Naive thymus-derived CD4-positive, alpha-beta T cell (primary cell): ENCODE measurements around the gene OPRM1. TPM values are rescaled to one million over a fixed set of nuclear protein-coding genes. Genes with fewer than 3 reads are reported as not detected.
"Not testable (repeated sequence)": the region's sequence is repeated elsewhere in the genome, so short reads cannot be mapped to it uniquely, and the experiment has no call there.

Source experiments
- ATAC-seq: fragments of 150-1000 bp; cut with Tn5 transposase; 2 replicates; pipeline ENCODE4 v1.10.0; 2021; ENCODE audit warnings: mild to moderate bottlenecking, moderate library complexity
- CTCF ChIA-PET: fragments of 350-600 bp; sonication (Branson Sonifier 250); formaldehyde crosslinking; loops from one replicate; lab custom pipeline; 2021; ENCODE audit warnings: antibody characterized with exemption; lab: Charles Lee
- POLR2A ChIA-PET: fragments of 350-600 bp; sonication (Branson Sonifier 250); formaldehyde crosslinking; loops from one replicate; lab custom pipeline; 2021; ENCODE audit warnings: antibody characterized with exemption, inconsistent platforms; lab: Charles Lee
- DNase-seq, 9 donors: peaks; one replicate each; pipeline versions ENCODE4 v3.0.0 to v3.0.0-alpha.2; 2020 to 2022; ENCODE audit warnings: mixed read lengths in 1 of 9
- H3K27ac ChIP-seq: one replicate; pipeline ENCODE4 v1.7.0; 2013; ENCODE audit warnings: mild to moderate bottlenecking, low read depth, low read length, moderate library complexity
- H3K27me3 ChIP-seq, 2 donors: one replicate each; pipeline ENCODE4 v1.7.0; 2013; ENCODE audit warnings: low read length in 2 of 2, mild to moderate bottlenecking in 2 of 2, moderate library complexity in 2 of 2; ENCODE audit not compliant: control insufficient read depth in 2 of 2, insufficient read depth in 2 of 2
- H3K36me3 ChIP-seq, 3 experiments: 1 replicate in 2 of 3; 2 replicates in 1 of 3; pipeline ENCODE4 v1.7.0; 2013; ENCODE audit warnings: low read length in 3 of 3, mild to moderate bottlenecking in 3 of 3, moderate library complexity in 1 of 3; ENCODE audit not compliant: insufficient read depth in 3 of 3, control insufficient read depth in 2 of 3
- H3K4me1 ChIP-seq, 2 donors: one replicate each; pipeline ENCODE4 v1.7.0; 2013; ENCODE audit warnings: low read length in 2 of 2, mild to moderate bottlenecking in 2 of 2, moderate library complexity in 1 of 2; ENCODE audit not compliant: control insufficient read depth in 2 of 2, insufficient read depth in 2 of 2
- H3K4me3 ChIP-seq: 2 replicates; pipeline ENCODE4 v1.7.0; 2013; ENCODE audit warnings: mild to moderate bottlenecking, low read length
- H3K9me3 ChIP-seq, 3 experiments: 1 replicate in 2 of 3; 2 replicates in 1 of 3; pipeline ENCODE4 v1.7.0; 2013; ENCODE audit warnings: low read length in 3 of 3; ENCODE audit not compliant: control insufficient read depth in 2 of 3
- H3K27ac Mint-ChIP-seq, 9 donors: one replicate each; pipeline ENCODE4 v1.8.0; 2020 to 2022; ENCODE audit warnings: mixed read lengths in 9 of 9, mild to moderate bottlenecking in 8 of 9, moderate library complexity in 5 of 9, inconsistent platforms in 2 of 9
- H3K27me3 Mint-ChIP-seq, 5 donors: one replicate each; pipeline ENCODE4 v1.8.0; 2021 to 2022; ENCODE audit warnings: mixed read lengths in 5 of 5, mild to moderate bottlenecking in 1 of 5
- H3K36me3 Mint-ChIP-seq, 5 donors: one replicate each; pipeline ENCODE4 v1.8.0; 2020 to 2022; ENCODE audit warnings: mixed read lengths in 5 of 5, mild to moderate bottlenecking in 3 of 5, inconsistent platforms in 1 of 5
- H3K4me1 Mint-ChIP-seq, 7 donors: one replicate each; pipeline ENCODE4 v1.8.0; 2020 to 2022; ENCODE audit warnings: mixed read lengths in 7 of 7, mild to moderate bottlenecking in 3 of 7, inconsistent platforms in 1 of 7
- H3K4me3 Mint-ChIP-seq, 10 donors: one replicate each; pipeline ENCODE4 v1.8.0; 2020 to 2022; ENCODE audit warnings: mild to moderate bottlenecking in 10 of 10, mixed read lengths in 10 of 10, moderate library complexity in 6 of 10, inconsistent platforms in 2 of 10
- H3K9me3 Mint-ChIP-seq, 11 donors: one replicate each; pipeline ENCODE4 v1.8.0; 2020 to 2022; ENCODE audit warnings: mixed read lengths in 11 of 11, mild to moderate bottlenecking in 4 of 11, inconsistent platforms in 1 of 11, moderate library complexity in 1 of 11
- intact Hi-C, 2 donors: fragments of 100-400 bp; cut with micrococcal nuclease; formaldehyde crosslinking; loops; one replicate each; pipeline ENCODE4 v1.15.1; 2023
- polyA plus RNA-seq, 2 donors: library from polyadenylated mRNA; unstranded; fragments of 300-500 nt; fragmentation: Illumina TruSeq; gene quantifications; one replicate each; pipeline ENCODE4 v1.2.3, GENCODE V29; 2021
- total RNA-seq, 6 experiments: library from RNA in 5 of 6; stranded (reverse) in 5 of 6; gene quantifications; 1 replicate in 5 of 6; 2 replicates in 1 of 6; pipeline ENCODE4 v1.2.3 and lab custom pipeline; 2021 to 2026

OPRM1 gene
- total and polyA plus RNA-seq, 7 experiments from 2014 or later = not detected

- Histone ChIP-seq H3K27ac (no peak overlapping the region), H3K36me3 (peaks cover 5 to 42% (median 7%) of the 10 kb centered on the region in 3 experiments), H3K9me3 (no peaks in the 10 kb centered on the region), H3K27me3 (no peaks in the 10 kb centered on the region), H3K4me1 (peaks cover 0 to 13% of the 10 kb centered on the region in 2 donors), H3K4me3 (no peak overlapping the region)
- H3K27me3 Mint-ChIP-seq = no peaks in the 10 kb centered on the region
- ChIA-PET POLR2A (interaction anchor here (0.7 to 1.0 kb wide), 3 partner anchors 9 to 177 kb away, joined by 3 to 4 read pairs (median 3); no protein-coding TSS in a partner anchor), CTCF (interaction anchor here (0.6 to 1.2 kb wide), 3 partner anchors 22 to 79 kb away, joined by 3 to 5 read pairs (median 4); no protein-coding TSS in a partner anchor)
- peak overlapping the region in 2 of 10 donors; percentile 28 to 41 for H3K4me3 Mint-ChIP-seq
- intact Hi-C loops = loop anchor here in 1 of 2 donors (2.0 kb wide), 2 partner anchors 13 to 17 kb away; no protein-coding TSS in a partner anchor
- no peak for DNase-seq
- H3K4me1 Mint-ChIP-seq = peaks cover 14 to 94% (median 85%) of the 10 kb centered on the region in 7 donors
- H3K36me3 Mint-ChIP-seq = peaks cover 24 to 85% (median 65%) of the 10 kb centered on the region in 5 donors
- peak overlapping the region in 6 of 9 donors; percentile 22 to 80 (median 64) for H3K27ac Mint-ChIP-seq
- ATAC-seq = no peak
- peaks cover 0 to 13% (median 3%) of the 10 kb centered on the region in 11 donors for H3K9me3 Mint-ChIP-seq
Observed at GRCh38 chr6:154197196-154197860, 158.3 kb downstream of the OPRM1 start.

GRCh38 chr6:154201688-154202087 lies 162.6 kb downstream of the OPRM1 start:
- DNase-seq, intact Hi-C loops, H3K9me3 Mint-ChIP-seq, POLR2A ChIA-PET, CTCF ChIA-PET, ATAC-seq, H3K4me3 Mint-ChIP-seq, H3K27ac ChIP-seq, H3K4me3 ChIP-seq, H3K27me3 ChIP-seq, H3K9me3 ChIP-seq, H3K27me3 Mint-ChIP-seq, H3K4me1 ChIP-seq: not testable (repeated sequence)
- peak overlapping the region in 3 of 9 donors; percentile 15 to 65 (median 55) for H3K27ac Mint-ChIP-seq
- peaks cover 7 to 75% (median 15%) of the 10 kb centered on the region in 3 experiments for H3K36me3 ChIP-seq
- H3K36me3 Mint-ChIP-seq = peaks cover 30 to 88% (median 72%) of the 10 kb centered on the region in 5 donors
- peaks cover 17 to 93% (median 85%) of the 10 kb centered on the region in 7 donors for H3K4me1 Mint-ChIP-seq

GRCh38 chr6:154202339-154202738 lies 163.3 kb downstream of the OPRM1 start:
- no peaks in the 10 kb centered on the region for H3K9me3 ChIP-seq
- no peaks in the 10 kb centered on the region for H3K27me3 ChIP-seq
- POLR2A ChIA-PET = no interaction called here
- H3K4me1 Mint-ChIP-seq = peaks cover 12 to 91% (median 83%) of the 10 kb centered on the region in 7 donors
- CTCF ChIA-PET = no interaction called here
- H3K4me1 ChIP-seq = peaks cover 0 to 7% of the 10 kb centered on the region in 2 donors
- peak overlapping the region in 6 of 9 donors; percentile 10 to 69 (median 37) for H3K27ac Mint-ChIP-seq
- no peak for DNase-seq
- no peak overlapping the region for H3K4me3 ChIP-seq
- no peak for ATAC-seq
- peaks cover 7 to 82% (median 18%) of the 10 kb centered on the region in 3 experiments for H3K36me3 ChIP-seq
- H3K9me3 Mint-ChIP-seq = peaks cover 0 to 9% (median 0%) of the 10 kb centered on the region in 11 donors
- H3K27ac ChIP-seq = no peak overlapping the region
- no peaks in the 10 kb centered on the region for H3K27me3 Mint-ChIP-seq
- no peak overlapping the region for H3K4me3 Mint-ChIP-seq
- intact Hi-C loops = no loop called here
- H3K36me3 Mint-ChIP-seq = peaks cover 34 to 93% (median 76%) of the 10 kb centered on the region in 5 donors

GRCh38 chr6:154202958-154203357 lies 163.9 kb downstream of the OPRM1 start:
- Mint-ChIP-seq H3K27ac (peak overlapping the region in 8 of 9 donors; percentile 3 to 76 (median 48)), H3K27me3 (no peaks in the 10 kb centered on the region), H3K9me3 (peaks cover 0 to 9% (median 0%) of the 10 kb centered on the region in 11 donors), H3K36me3 (peaks cover 38 to 93% (median 82%) of the 10 kb centered on the region in 5 donors), H3K4me1 (peaks cover 7 to 91% (median 80%) of the 10 kb centered on the region in 7 donors), H3K4me3 (peak overlapping the region in 1 of 10 donors; percentile 17)
- Histone ChIP-seq H3K36me3 (peaks cover 7 to 86% (median 18%) of the 10 kb centered on the region in 3 experiments), H3K4me1 (peaks cover 0 to under 1% of the 10 kb centered on the region in 2 donors), H3K9me3 (no peaks in the 10 kb centered on the region), H3K4me3 (no peak overlapping the region), H3K27ac (no peak overlapping the region), H3K27me3 (no peaks in the 10 kb centered on the region)
- POLR2A ChIA-PET = no interaction called here
- intact Hi-C loops = no loop called here
- CTCF ChIA-PET = no interaction called here
- DNase-seq = no peak
- no peak for ATAC-seq

- CTCF ChIA-PET = interaction anchor here (1.6 kb wide), 1 partner anchor 70 kb away, joined by 3 read pairs; no protein-coding TSS in a partner anchor
Observed at GRCh38 chr6:154206141-154206540, 167.1 kb downstream of the OPRM1 start.

GRCh38 chr6:154206996-154207395 lies 168.0 kb downstream of the OPRM1 start:
- Histone ChIP-seq H3K4me3 (no peak overlapping the region), H3K4me1 (no peaks in the 10 kb centered on the region), H3K36me3 (peaks cover 4 to 63% (median 13%) of the 10 kb centered on the region in 3 experiments), H3K27me3 (no peaks in the 10 kb centered on the region), H3K9me3 (no peaks in the 10 kb centered on the region), H3K27ac (no peak overlapping the region)
- Mint-ChIP-seq H3K36me3 (peaks cover 31 to 83% (median 69%) of the 10 kb centered on the region in 5 donors), H3K9me3 (peaks cover 0 to 8% (median 0%) of the 10 kb centered on the region in 11 donors), H3K27ac (peak overlapping the region in 6 of 9 donors; percentile 16 to 77 (median 69)), H3K27me3 (no peaks in the 10 kb centered on the region), H3K4me3 (no peak overlapping the region), H3K4me1 (peaks cover 4 to 69% (median 56%) of the 10 kb centered on the region in 7 donors)
- ChIA-PET CTCF (no interaction called here), POLR2A (interaction anchor here (0.6 to 1.2 kb wide), 2 partner anchors 10 to 21 kb away, joined by 3 read pairs; no protein-coding TSS in a partner anchor)
- intact Hi-C loops = no loop called here
- DNase-seq (no peak), ATAC-seq (no peak)

More at GRCh38 chr6:154206141-154206540, 167.1 kb downstream of the OPRM1 start:
- DNase-seq (no peak), ATAC-seq (no peak)
- no peak overlapping the region for H3K4me3 ChIP-seq
- H3K4me1 ChIP-seq = no peaks in the 10 kb centered on the region
- POLR2A ChIA-PET = interaction anchor here (0.6 to 1.2 kb wide), 2 partner anchors 9 to 57 kb away, joined by 3 to 5 read pairs; no protein-coding TSS in a partner anchor
- Mint-ChIP-seq H3K4me3 (no peak overlapping the region), H3K27me3 (no peaks in the 10 kb centered on the region), H3K9me3 (peaks cover 0 to 11% (median 0%) of the 10 kb centered on the region in 11 donors), H3K36me3 (peaks cover 40 to 85% (median 76%) of the 10 kb centered on the region in 5 donors), H3K4me1 (peaks cover 4 to 70% (median 64%) of the 10 kb centered on the region in 7 donors), H3K27ac (peak overlapping the region in 4 of 9 donors; percentile 2 to 77 (median 75))
- peaks cover 9 to 67% (median 13%) of the 10 kb centered on the region in 3 experiments for H3K36me3 ChIP-seq
- intact Hi-C loops = no loop called here
- no peaks in the 10 kb centered on the region for H3K27me3 ChIP-seq
- no peaks in the 10 kb centered on the region for H3K9me3 ChIP-seq
- no peak overlapping the region for H3K27ac ChIP-seq
